Choroid plexus epithelial cell (primary cell): ENCODE measurements around the gene IBA57.

Source experiments
- DNase-seq: peaks from one replicate; pipeline ENCODE4 v3.0.0-alpha.2; 2010; ENCODE audit warnings: low read depth
- H3K4me3 ChIP-seq: 2 replicates; pipeline ENCODE4 v1.5.1; 2011; ENCODE audit warnings: low read depth, mild to moderate bottlenecking, control low read depth, low read length, moderate library complexity
- CTCF ChIP-seq: conservative IDR thresholded peaks from 2 replicates; pipeline ENCODE4 v1.5.1; 2011; ENCODE audit warnings: low read depth, mild to moderate bottlenecking, control low read depth, inconsistent platforms, low read length, moderate library complexity

IBA57 gene

GRCh38 chr1:228152097-228152917, 13.3 kb upstream of the IBA57 start:
- DNase-seq: no peak
- TF ChIP-seq CTCF: no peak
- H3K4me3 ChIP-seq: no peak overlapping the region

- H3K4me3 ChIP-seq: no peak overlapping the region
- no peak for TF ChIP-seq CTCF
- DNase-seq: no peak
Observed at GRCh38 chr1:228152918-228153258, 12.7 kb upstream of the IBA57 start.

- no peak for TF ChIP-seq CTCF
- H3K4me3 ChIP-seq: no peak overlapping the region
- no peak for DNase-seq
Observed at GRCh38 chr1:228154021-228154669, 11.5 kb upstream of the IBA57 start.

GRCh38 chr1:228154670-228155571, 10.7 kb upstream of the IBA57 start:
- no peak overlapping the region for H3K4me3 ChIP-seq
- DNase-seq: no peak
- TF ChIP-seq CTCF: no peak

GRCh38 chr1:228155596-228156514, 9.7 kb upstream of the IBA57 start:
- DNase-seq: no peak
- TF ChIP-seq CTCF: no peak
- no peak overlapping the region for H3K4me3 ChIP-seq

- no peak for DNase-seq
- no peak overlapping the region for H3K4me3 ChIP-seq
- no peak for TF ChIP-seq CTCF
Observed at GRCh38 chr1:228156515-228156881, 9.1 kb upstream of the IBA57 start.
